CD4-positive, alpha-beta T cell treated with Interferon alpha-2 for 1 hour (primary cell): Measurements from ENCODE around the gene RTBDN.

Experiments
- DNase-seq, 2 donors: peaks; one replicate each; pipeline ENCODE4 v3.0.0-alpha.2; 2020 to 2022

The RTBDN gene

GRCh38 chr19:12791345-12792050, 42.9 kb downstream of the RTBDN start, which contains the start of gene JUNB:
JUNB (plus strand) TSS chr19:12791486; CDS start chr19:12791772, 286 bp downstream.
- DNase-seq = peak; percentile 99

GRCh38 chr19:12790628-12791344, 43.6 kb downstream of the RTBDN start:
- peak in 1 of 2 donors; percentile 44 for DNase-seq

- peak; percentile 98 for DNase-seq
Observed at GRCh38 chr19:12789904-12790619, 44.3 kb downstream of the RTBDN start.

GRCh38 chr19:12789098-12789903, 45.1 kb downstream of the RTBDN start:
- peak in 1 of 2 donors; percentile 34 for DNase-seq

GRCh38 chr19:12788682-12789097, 45.7 kb downstream of the RTBDN start:
- DNase-seq = peak; percentile 82 to 85

- no peak for DNase-seq
Observed at GRCh38 chr19:12788042-12788681, 46.2 kb downstream of the RTBDN start.

GRCh38 chr19:12787458-12787857, 46.9 kb downstream of the RTBDN start:
- DNase-seq = no peak

GRCh38 chr19:12786952-12787351, 47.4 kb downstream of the RTBDN start:
- no peak for DNase-seq

- DNase-seq = peak; percentile 55 to 82
Observed at GRCh38 chr19:12786141-12786870, 48.1 kb downstream of the RTBDN start.

- peak; percentile 39 to 42 for DNase-seq
Observed at GRCh38 chr19:12785431-12786031, 48.8 kb downstream of the RTBDN start.

- DNase-seq = peak; percentile 66 to 81
Observed at GRCh38 chr19:12784871-12785430, 49.4 kb downstream of the RTBDN start.

- peak in 1 of 2 donors; percentile 52 for DNase-seq
Observed at GRCh38 chr19:12784394-12784870, 49.9 kb downstream of the RTBDN start.

GRCh38 chr19:12783849-12784393, 50.5 kb downstream of the RTBDN start:
- peak; percentile 43 to 57 for DNase-seq

GRCh38 chr19:12783291-12783848, 51.0 kb downstream of the RTBDN start:
- peak in 1 of 2 donors; percentile 51 for DNase-seq

GRCh38 chr19:12782424-12783290, 51.7 kb downstream of the RTBDN start:
- DNase-seq = peak; percentile 94 to 95

GRCh38 chr19:12782174-12782423, 52.3 kb downstream of the RTBDN start:
- no peak for DNase-seq

- no peak for DNase-seq
Observed at GRCh38 chr19:12779162-12779993, 55.0 kb downstream of the RTBDN start.

- no peak for DNase-seq
Observed at GRCh38 chr19:12778905-12779161, 55.5 kb downstream of the RTBDN start.
